Measurements from ENCODE around the gene ACOT4. TPM values are rescaled to one million over a fixed set of nuclear protein-coding genes. Genes with fewer than 3 reads are reported as not detected.
"Not testable (repeated sequence)": the region's sequence is repeated elsewhere in the genome, so short reads cannot be mapped to it uniquely, and the experiment has no call there.

Gene ACOT4
- total RNA-seq, 1 donor from 2014 or later, result 0.55 TPM

GRCh38 chr14:73574251-73574650 is 17.4 kb upstream of the ACOT4 start:
- intact Hi-C loops (cut with micrococcal nuclease), result loop anchor here (10.0 kb wide), 1 partner anchor 71 kb away; the partner anchor contains the start of gene DNAL1

- intact Hi-C loops (cut with micrococcal nuclease), result loop anchor here (10.0 kb wide), 1 partner anchor 68 kb away; the partner anchor contains the start of gene DNAL1
Observed at GRCh38 chr14:73576391-73576790, 15.3 kb upstream of the ACOT4 start.

- intact Hi-C loops (cut with micrococcal nuclease), result loop anchor here (10.0 kb wide), 1 partner anchor 68 kb away; the partner anchor contains the start of gene DNAL1
Observed at GRCh38 chr14:73577214-73577613, 14.5 kb upstream of the ACOT4 start.

GRCh38 chr14:73582102-73582979 is 9.3 kb upstream of the ACOT4 start:
- intact Hi-C loops (cut with micrococcal nuclease), result not testable (repeated sequence)

- intact Hi-C loops (cut with micrococcal nuclease), result no loop called here
Observed at GRCh38 chr14:73588695-73589094, 3.0 kb upstream of the ACOT4 start.

GRCh38 chr14:73589116-73589515 is 2.6 kb upstream of the ACOT4 start:
- intact Hi-C loops (cut with micrococcal nuclease), result no loop called here

- intact Hi-C loops (cut with micrococcal nuclease), result not testable (repeated sequence)
Observed at GRCh38 chr14:73590673-73591004, 1.0 kb upstream of the ACOT4 start.

- intact Hi-C loops (cut with micrococcal nuclease), result no loop called here
Observed at GRCh38 chr14:73594491-73594890, 2.8 kb downstream of the ACOT4 start.

- intact Hi-C loops (cut with micrococcal nuclease), result no loop called here
Observed at GRCh38 chr14:73599499-73599898, 7.8 kb downstream of the ACOT4 start.

GRCh38 chr14:73602994-73603393 is 11.3 kb downstream of the ACOT4 start:
- intact Hi-C loops (cut with micrococcal nuclease), result no loop called here

- intact Hi-C loops (cut with micrococcal nuclease), result no loop called here
Observed at GRCh38 chr14:73606271-73606670, 14.6 kb downstream of the ACOT4 start.

- intact Hi-C loops (cut with micrococcal nuclease), result no loop called here
Observed at GRCh38 chr14:73607241-73607640, 15.6 kb downstream of the ACOT4 start.

- intact Hi-C loops (cut with micrococcal nuclease), result no loop called here
Observed at GRCh38 chr14:73610687-73611086, 19.0 kb downstream of the ACOT4 start.

GRCh38 chr14:73612339-73613045 is 20.8 kb downstream of the ACOT4 start, which contains the start of gene ACOT6:
ACOT6 (plus strand) TSS chr14:73612517; CDS start chr14:73612572, 55 bp downstream.
- intact Hi-C loops (cut with micrococcal nuclease), result no loop called here

GRCh38 chr14:73613046-73613383 is 21.3 kb downstream of the ACOT4 start:
- intact Hi-C loops (cut with micrococcal nuclease), result no loop called here

GRCh38 chr14:73613419-73613963 is 21.8 kb downstream of the ACOT4 start:
- intact Hi-C loops (cut with micrococcal nuclease), result no loop called here

GRCh38 chr14:73616831-73617230 is 25.2 kb downstream of the ACOT4 start:
- intact Hi-C loops (cut with micrococcal nuclease), result no loop called here

- intact Hi-C loops (cut with micrococcal nuclease), result no loop called here
Observed at GRCh38 chr14:73619524-73619923, 27.9 kb downstream of the ACOT4 start.

- intact Hi-C loops (cut with micrococcal nuclease), result no loop called here
Observed at GRCh38 chr14:73620268-73620667, 28.6 kb downstream of the ACOT4 start.

GRCh38 chr14:73623504-73624054 is 31.9 kb downstream of the ACOT4 start:
- intact Hi-C loops (cut with micrococcal nuclease), result no loop called here

- intact Hi-C loops (cut with micrococcal nuclease), result no loop called here
Observed at GRCh38 chr14:73625706-73626105, 34.0 kb downstream of the ACOT4 start.

- intact Hi-C loops (cut with micrococcal nuclease), result no loop called here
Observed at GRCh38 chr14:73627151-73627558, 35.5 kb downstream of the ACOT4 start.
